Right lung (tissue), 5 donors: ENCODE data around the gene ZNF460. TPM values are rescaled to one million over a fixed set of nuclear protein-coding genes. Genes with fewer than 3 reads are reported as not detected.

Source experiments
- DNase-seq, 2 donors: peaks; one replicate each; pipeline ENCODE4 v3.0.0-alpha.2; 2013
- polyA plus RNA-seq, 5 donors: library from polyadenylated mRNA; unstranded; fragments of 120-200 nt; gene quantifications; one replicate each; pipeline versions ENCODE4 v1.2.1 to v1.2.3, GENCODE V29; 2013; ENCODE audit warnings: inconsistent platforms in 1 of 5, low replicate concordance in 1 of 5; ENCODE audit not compliant: insufficient read length in 5 of 5, insufficient read depth in 1 of 5

Gene ZNF460
- polyA plus RNA-seq, 5 donors, result 1.8 to 5.5 (median 3.8) TPM

DNA sequence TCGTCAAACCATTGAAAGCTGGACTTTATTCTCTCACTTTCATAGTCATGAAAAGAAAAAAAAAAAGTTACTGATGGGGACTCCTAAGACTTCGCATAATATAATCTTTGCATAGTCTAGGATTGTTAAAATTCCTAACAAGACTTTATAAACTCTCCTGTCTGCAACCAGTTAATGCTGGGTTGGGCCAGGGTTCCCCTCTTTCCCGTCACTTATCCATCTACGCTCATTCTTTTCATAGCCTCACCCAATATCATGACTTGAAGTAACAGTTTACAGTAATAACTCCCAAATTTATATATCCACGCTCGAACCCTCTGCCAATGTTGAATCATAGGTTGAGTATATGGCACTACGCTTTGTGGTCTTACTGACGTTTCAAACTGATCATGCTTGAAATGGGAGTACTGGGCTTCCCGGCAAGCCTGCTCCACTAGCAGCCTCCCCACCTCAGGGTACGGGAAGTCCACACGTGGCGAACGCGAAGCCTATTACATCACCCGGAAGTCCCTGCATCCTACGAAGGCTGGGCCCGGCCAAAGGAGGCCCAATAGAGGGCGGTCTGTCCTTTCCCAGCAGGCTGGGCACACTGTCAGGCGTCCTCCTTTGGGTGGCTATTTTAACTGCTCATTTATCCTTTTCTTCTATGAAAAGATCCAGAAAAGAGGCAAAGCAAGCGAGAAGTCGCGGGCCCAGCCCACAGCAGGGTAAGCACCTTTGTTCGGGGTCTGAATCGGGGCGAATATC is 694 bp upstream of the ZNF460 start:
- DNase-seq, result peak; percentile 93 to 95

GRCh38 chr19:57280962-57281400 is 696 bp downstream of the ZNF460 start:
- peak in 1 of 2 donors; percentile 3 for DNase-seq

DNA sequence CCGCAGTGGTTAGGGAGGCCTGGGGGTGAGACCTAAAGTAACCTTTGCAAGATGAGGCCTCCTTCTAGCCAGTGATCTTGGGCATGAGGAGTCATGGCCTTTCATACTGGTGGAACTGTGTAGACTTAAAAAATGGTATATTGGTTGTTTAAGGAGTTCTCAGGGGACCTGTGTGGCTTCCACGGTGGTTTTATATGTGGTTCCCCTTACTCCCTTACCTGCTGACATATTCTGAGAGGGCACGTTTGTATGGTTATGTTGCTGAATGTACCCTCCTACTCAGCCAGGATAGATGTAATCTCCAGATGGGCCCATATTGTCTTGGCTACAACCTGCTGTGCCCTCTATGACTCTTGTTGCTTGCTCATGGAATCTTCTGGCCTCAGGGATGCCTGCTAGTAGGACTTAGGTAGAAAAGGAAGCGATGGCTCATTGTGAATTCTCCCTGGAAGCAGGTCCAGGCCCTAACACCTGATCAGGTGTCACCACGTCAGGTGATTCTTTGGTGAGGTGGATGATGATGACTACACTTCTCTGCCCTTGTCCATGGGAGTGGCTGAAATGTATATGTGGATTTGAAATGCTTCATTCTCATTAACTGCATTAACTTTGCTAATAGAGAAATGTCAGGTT is 1.8 kb downstream of the ZNF460 start:
- no peak for DNase-seq

- no peak for DNase-seq
Observed at GRCh38 chr19:57288373-57288772, 8.1 kb downstream of the ZNF460 start.

- DNase-seq, result no peak
Observed at GRCh38 chr19:57290970-57291369, 10.7 kb downstream of the ZNF460 start.

DNA sequence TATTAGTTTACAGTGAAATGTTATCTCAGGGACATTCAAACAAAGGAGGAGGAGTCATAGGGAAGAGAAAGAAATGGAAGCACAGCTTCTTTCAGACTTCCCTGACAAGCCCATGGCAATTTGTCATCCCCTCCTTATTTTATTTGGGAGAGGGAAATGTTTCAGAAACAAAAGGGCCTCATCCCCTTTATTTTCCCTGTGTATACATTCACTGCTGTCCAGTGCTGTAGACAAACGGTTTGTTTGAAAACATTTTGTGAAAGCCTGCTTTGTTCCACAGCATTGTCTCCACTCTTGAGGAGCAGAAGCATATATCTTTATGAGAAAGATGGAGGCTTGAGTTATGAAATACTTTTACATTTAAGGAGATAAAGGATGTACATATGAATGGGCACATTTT is 12.3 kb downstream of the ZNF460 start:
- DNase-seq, result no peak

DNA sequence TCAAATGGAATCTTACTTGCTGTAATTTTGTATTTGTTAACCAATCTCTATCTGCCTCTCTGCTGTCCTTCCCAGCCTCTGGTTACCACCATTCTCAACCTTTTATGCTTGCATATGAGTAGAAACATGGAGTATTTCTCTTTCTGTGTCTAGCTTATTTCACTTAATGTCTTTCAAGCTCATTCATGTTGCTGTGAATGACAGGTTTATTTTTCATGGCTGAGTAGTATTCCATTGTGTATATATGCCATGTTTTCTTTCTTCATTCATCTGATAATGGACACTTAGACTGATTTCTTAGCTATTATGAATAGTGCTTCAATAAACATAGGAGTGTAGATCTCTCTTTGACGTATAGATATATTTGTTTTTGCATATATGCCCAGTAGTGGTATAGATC is 13.4 kb downstream of the ZNF460 start:
- DNase-seq, result no peak

- DNase-seq, result no peak
Observed at GRCh38 chr19:57302020-57302465, 21.8 kb downstream of the ZNF460 start.

DNA sequence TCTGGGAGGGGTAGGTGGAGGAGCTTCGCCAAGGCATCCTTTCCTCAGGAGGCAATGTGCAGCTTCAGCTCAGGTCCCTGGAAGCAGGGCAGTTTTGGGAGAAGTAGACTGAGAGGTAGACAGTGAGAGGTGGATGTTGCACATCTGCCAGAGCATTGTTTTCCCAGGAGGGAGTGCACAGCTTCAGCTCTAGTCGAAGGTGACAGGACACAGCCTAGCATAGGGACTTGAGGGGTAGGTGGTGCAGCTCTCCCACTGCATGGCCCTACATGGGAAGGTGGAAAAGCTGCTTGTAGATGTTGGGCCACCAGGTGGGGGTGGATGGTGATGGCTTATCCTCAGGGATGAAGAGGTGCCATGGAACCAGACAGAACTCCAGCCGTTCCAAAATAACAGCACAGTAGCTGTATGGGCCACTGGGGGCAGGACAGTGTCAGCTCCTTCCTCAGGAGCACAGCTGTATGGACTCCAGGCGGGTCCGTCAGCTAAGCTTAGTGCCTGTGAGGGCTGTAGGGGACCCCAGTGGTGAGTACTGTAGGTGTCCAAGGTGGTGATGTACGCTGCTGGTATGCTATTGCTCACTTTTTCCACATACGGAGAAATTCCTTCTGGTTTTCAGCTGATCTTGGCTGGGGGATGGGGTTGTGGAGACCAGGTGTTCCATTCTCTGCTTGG is 22.6 kb downstream of the ZNF460 start:
- DNase-seq, result no peak

- DNase-seq, result no peak
Observed at GRCh38 chr19:57305056-57305455, 24.8 kb downstream of the ZNF460 start.

GRCh38 chr19:57308514-57308913 is 28.2 kb downstream of the ZNF460 start:
- DNase-seq, result no peak

GRCh38 chr19:57310792-57311191 is 30.5 kb downstream of the ZNF460 start:
- no peak for DNase-seq

DNA sequence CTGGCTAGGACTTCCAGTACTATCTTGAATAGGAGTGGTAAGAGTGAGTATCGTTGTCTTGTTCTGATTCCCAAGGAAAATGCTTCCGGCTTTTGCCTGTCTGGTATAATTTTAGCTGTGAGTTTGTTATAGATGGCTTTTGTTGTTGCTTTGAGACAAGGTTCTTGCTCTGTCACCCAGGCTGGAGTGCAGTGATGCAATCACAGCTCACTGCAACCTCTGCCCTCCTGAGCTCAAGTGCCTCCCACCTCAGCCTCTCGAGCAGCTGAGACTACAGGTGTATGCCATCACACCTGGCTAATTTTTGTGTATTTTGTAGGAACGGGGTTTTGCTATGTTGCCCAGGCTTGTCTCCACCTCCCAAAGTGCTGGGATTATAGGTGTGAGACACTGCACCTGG is 33.9 kb downstream of the ZNF460 start:
- DNase-seq, result no peak

DNA sequence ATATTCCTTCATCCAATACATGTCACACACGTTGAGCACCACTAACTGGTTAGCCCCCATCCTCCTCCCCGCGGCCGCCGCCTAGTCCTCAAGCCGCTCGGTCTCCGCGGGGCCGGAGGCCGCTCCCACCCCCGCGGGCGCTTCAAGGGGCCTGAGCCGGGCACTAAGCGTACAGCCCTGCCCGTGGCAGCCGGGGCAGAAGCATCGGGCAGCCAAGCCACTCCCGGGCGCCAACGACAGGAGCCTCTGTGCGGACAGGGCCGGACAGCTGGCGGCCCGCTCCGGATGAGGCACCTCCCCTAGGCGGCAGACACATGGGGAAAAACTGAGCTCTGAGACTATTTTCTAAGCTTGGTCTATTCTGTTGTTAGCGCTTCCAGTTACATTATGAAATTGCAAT is 37.2 kb downstream of the ZNF460 start:
- DNase-seq, result no peak

DNA sequence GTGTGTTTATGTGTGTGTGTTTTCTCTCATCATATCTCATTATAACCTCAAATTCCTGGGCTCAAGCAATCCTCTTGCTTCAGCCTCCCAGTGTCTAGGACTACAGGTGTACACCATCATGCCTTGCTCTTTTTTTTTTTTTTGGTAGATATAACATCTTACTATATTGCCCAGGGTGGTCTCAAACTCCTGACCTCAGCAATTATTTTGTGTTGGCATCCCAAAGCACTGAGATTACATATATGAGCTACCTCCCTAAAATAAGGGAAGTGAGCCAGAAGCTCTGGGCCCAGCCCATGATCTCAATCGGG is 39.5 kb downstream of the ZNF460 start:
- DNase-seq, result no peak

GRCh38 chr19:57320180-57321084 is 40.1 kb downstream of the ZNF460 start, which contains the start of gene ZNF543:
TSS of gene ZNF543 (plus strand) at chr19:57320472. CDS start at chr19:57320854, 382 bp downstream.
- DNase-seq, result peak; percentile 95 to 96

DNA sequence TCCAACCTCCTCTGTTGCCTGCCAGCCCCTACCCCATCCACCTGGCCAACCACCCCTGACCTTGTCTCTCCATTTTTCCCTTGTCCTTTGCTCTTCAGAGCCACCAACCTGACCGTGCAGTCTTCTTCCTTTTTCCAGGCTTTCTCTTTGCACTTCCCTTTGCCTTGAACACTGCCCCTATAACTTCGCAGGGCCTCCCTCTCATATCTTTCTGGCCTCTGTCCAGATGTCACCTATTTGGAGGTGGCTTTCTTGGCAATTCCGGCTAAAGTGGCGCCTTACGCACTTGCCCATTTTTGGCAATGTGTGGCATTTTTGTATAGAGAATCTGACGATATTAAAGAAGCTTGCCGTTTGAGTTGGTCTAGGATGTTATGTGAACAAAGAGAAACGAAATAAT is 40.8 kb downstream of the ZNF460 start:
- no peak for DNase-seq

DNA sequence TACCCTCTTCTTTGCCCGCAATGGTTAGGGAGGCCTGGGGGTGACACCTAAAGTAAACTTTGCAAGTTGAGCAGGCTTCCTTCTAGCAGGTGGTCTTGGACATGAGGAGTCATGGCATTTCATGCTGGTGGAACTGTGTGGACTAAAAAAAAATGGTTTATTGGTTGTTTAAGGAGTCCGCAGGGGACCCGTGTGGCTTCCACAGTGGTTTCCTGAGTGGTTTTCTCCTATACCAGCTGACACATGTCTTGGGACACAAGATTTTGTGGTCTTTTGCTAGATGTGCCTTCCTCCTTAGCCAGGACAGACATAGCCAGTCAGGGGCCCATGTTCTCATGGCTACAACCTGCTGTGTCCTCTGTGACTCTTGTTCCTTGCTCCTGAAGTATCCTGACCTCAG is 41.5 kb downstream of the ZNF460 start:
- no peak for DNase-seq

DNA sequence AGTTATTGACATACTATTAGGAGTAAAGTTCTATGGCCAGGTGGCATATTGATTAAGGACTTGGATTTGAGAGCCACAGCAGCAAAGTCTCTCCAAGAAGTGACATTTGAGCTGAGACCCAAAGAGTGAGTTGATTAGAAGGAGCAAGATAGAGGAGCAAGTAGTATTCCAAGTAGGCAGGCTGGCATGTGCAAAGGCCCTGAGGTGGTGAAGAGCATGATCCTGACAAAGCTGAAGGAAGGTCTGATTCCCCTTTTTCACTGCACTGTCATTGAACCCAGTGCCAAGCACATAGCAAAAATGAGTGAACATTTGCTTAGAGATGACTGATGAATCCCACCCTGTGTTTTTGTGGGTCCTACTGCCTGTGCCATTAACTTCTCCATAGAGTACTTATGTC is 44.7 kb downstream of the ZNF460 start:
- DNase-seq, result no peak

DNA sequence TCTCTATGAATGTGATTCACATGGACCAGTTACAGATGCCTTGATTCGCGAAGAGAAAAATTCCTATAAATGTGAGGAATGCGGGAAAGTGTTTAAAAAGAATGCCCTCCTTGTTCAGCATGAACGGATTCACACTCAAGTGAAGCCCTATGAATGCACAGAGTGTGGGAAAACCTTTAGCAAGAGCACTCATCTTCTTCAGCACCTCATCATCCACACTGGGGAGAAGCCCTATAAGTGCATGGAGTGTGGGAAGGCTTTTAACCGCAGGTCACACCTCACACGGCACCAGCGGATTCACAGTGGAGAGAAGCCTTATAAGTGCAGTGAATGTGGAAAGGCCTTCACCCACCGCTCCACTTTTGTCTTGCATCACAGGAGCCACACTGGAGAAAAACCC is 47.7 kb downstream of the ZNF460 start:
- DNase-seq, result no peak

DNA sequence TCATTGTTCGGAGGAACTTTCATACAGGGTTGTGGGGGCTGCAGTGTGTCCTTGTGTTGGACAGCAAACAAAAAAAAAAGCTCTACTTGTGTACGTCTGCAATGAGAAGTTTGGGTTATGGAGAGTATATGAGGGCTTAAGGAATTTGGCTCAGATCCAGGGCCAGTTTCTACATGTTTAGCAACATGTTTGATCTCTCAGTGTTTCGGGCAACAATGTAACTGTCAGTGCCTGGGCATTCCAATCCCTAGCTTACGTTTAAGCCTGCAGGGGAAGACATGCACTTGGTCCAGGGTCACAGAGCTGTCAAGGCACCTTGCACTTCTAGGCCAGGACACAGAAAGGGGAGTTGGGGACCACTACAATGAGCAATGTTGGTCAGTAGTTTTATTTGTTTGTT is 53.9 kb downstream of the ZNF460 start:
- DNase-seq, result no peak

GRCh38 chr19:57338877-57339276 is 58.6 kb downstream of the ZNF460 start:
- DNase-seq, result no peak
